Breast epithelium (tissue), 3 donors: ENCODE measurements around the gene CCL24.

Experiments used
- POLR2A ChIP-seq: fragments of 450-650 bp; IDR thresholded peaks from one replicate; pipeline ENCODE4 v1.6.1; 2016; ENCODE audit warnings: antibody characterized with exemption, mild to moderate bottlenecking, moderate library complexity
- TF ChIP-seq, protein P1 (sequence below), 3 donors: fragments of 450-650 bp; IDR thresholded peaks; one replicate each; pipeline ENCODE4 v1.5.1; 2016 to 2017; ENCODE audit warnings: antibody characterized with exemption in 3 of 3, mild to moderate bottlenecking in 3 of 3, moderate library complexity in 3 of 3

GRCh38 chr7:75808106-75808505 lies 5.5 kb downstream of the CCL24 start:
- TF ChIP-seq, protein P1, sequence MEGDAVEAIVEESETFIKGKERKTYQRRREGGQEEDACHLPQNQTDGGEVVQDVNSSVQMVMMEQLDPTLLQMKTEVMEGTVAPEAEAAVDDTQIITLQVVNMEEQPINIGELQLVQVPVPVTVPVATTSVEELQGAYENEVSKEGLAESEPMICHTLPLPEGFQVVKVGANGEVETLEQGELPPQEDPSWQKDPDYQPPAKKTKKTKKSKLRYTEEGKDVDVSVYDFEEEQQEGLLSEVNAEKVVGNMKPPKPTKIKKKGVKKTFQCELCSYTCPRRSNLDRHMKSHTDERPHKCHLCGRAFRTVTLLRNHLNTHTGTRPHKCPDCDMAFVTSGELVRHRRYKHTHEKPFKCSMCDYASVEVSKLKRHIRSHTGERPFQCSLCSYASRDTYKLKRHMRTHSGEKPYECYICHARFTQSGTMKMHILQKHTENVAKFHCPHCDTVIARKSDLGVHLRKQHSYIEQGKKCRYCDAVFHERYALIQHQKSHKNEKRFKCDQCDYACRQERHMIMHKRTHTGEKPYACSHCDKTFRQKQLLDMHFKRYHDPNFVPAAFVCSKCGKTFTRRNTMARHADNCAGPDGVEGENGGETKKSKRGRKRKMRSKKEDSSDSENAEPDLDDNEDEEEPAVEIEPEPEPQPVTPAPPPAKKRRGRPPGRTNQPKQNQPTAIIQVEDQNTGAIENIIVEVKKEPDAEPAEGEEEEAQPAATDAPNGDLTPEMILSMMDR (IDR thresholded peaks at IDR 0.05) = no peak
- TF ChIP-seq POLR2A = no peak
